Ramos (cell line): ENCODE data around the gene TMEM86B.
"Not testable (repeated sequence)": the region's sequence is repeated elsewhere in the genome, so short reads cannot be mapped to it uniquely, and the experiment has no call there.

Experiments
- in situ Hi-C: fragments of 300-500 bp; cut with MboI; formaldehyde crosslinking; loops from one replicate; pipeline ENCODE4 v1.14.3; 2022; ENCODE audit warnings: low sequenced_read_pairs; ENCODE audit not compliant: unreplicated experiment

Gene TMEM86B

GRCh38 chr19:55224679-55225414 lies 3.7 kb downstream of the TMEM86B start:
- in situ Hi-C loops = loop anchor here (5.0 kb wide), 1 partner anchor 72 kb away; no protein-coding TSS in a partner anchor

- in situ Hi-C loops = loop anchor here (5.0 kb wide), 1 partner anchor 73 kb away; no protein-coding TSS in a partner anchor
Observed at GRCh38 chr19:55224038-55224665, 4.4 kb downstream of the TMEM86B start.

DNA sequence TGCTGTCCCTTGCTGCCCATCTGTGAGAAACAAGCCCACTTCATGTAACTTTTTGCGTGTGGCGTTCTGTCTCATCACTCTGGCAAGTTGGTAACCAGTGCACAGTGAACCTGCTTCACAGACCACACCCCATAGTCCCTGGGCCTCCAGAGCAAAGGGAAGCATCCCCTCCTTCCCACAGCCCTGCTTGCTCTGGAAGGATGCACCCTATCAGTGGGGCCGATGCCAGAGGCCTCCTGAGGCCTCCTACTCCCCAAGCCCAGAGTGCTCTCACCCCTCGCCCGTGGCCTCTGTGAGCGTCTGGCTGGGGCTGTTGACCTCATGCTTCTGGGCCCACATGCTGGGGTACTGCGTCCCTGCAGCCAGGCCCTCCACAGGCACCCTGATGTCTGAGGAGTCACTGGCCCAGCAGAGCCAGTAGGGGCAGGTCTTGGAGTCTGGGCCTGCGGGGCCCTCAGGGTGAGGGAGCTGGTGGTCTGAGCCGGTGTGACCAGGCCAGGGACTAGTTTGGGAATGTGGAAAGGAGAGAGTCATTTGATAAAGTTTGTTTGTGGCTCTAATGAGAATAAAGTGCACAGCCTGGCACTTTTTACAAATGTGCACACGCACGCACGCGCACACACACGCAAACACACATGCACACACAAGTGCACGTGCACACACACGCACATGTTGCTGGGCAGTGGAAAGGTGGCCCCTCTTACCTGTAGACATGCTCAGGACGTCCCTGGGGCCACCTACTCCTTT lies 5.1 kb downstream of the TMEM86B start:
- in situ Hi-C loops = loop anchor here (5.0 kb wide), 1 partner anchor 74 kb away; no protein-coding TSS in a partner anchor

DNA sequence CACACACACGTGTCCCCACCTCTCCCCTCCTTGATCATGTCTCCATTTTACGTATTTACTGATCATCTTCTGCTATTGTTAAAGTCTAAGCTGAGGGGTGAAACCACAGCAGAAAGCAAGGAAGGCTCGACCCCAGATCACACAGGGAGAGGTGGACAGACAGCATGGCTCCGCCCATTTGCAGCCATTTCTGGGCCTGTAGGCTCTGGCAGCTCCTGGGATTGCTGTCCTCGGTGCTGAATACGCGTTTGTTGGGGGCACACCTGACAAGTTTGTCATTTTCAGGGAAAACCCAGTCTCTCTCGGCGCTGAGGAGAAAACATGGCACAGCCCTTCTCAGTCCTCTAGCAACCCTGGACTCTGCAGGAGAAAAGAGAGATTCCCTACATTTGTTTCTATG lies 8.0 kb downstream of the TMEM86B start:
- in situ Hi-C loops = loop anchor here (5.0 kb wide), 1 partner anchor 77 kb away; no protein-coding TSS in a partner anchor

GRCh38 chr19:55216461-55217198 lies 11.9 kb downstream of the TMEM86B start:
- in situ Hi-C loops = no loop called here

DNA sequence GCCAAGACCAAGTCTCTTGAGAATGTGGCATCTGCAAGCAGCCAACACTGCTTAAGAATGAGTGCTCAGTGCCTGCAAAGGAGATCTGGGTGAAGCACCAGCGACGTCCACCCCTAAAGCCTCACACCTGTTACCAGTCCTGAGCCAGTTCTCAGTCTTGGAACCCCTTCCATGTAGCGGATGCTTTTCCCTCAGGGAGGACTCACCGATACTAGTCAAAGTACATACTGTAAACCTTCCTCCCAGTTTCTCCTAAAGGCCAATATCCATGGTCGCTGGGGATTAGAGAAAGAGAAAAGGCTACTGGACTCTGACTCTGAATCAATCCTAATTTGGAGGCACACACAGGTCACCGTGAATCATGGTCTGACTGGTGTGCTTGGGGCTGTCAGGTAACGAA lies 15.0 kb downstream of the TMEM86B start:
- in situ Hi-C loops = loop anchor here (5.0 kb wide), 1 partner anchor 204 kb away; no protein-coding TSS in a partner anchor

DNA sequence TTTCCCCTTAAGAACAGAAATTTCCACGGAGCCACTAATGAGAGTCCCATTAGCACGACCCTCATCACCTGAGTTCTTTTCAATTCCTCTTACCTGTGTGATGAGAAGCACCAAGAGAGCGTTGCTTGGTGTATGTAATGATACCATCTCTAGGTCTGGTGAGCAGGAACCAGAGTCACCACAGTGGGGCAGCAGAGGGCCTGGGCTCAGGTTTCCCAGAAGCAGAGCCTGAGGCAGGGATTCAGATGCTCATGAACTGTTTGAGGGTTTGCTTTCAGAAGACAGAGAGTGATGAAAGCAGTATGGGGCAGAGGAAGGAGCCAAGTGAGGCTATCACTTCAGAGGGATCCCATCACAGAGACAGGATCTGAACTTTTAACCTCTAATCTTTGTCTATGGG lies 16.1 kb downstream of the TMEM86B start:
- in situ Hi-C loops = loop anchor here (5.0 kb wide), 1 partner anchor 205 kb away; no protein-coding TSS in a partner anchor

DNA sequence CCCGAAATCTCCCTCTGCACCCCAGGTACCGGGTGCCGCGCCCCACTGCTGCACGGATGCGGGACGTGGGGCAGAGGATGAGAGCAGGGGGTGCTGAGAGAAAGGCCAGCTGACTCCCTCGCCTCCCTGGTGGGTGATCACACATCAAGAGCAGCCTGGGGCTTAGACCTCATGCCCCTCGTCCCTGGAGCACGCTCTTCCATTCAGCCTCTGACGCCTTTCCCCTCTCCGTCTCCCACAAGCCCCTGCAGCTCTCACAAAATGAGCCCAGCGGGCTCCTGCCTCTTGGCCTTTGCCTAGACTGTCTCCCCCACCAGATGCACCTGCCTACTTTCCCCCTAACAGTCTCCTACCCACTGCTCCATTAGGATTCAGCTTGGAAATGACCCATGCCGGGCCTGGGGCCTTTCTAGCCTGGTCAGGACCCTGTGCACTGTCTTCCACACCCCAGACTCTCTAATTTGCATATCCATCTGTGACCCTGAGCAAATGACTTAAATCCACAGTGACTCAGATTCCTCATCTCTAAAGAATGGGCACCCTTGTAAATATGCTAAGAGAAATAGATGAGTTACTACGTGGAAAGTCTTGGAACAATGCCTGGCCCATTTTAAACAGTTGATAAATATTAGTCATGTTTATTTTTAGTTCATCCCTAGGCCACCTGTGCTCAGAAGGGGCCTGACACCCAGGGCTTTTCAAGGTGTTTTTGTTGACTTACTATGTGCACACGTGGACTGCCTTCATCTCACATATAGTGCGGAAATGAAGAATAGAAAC lies 18.7 kb downstream of the TMEM86B start:
- in situ Hi-C loops = loop anchor here (5.0 kb wide), 1 partner anchor 207 kb away; no protein-coding TSS in a partner anchor

- in situ Hi-C loops = no loop called here
Observed at GRCh38 chr19:55208880-55209692, 19.5 kb downstream of the TMEM86B start, which contains the start of gene PTPRH. Gene PTPRH (minus strand): TSS chr19:55209501. CDS start chr19:55209433, 68 bp downstream.

DNA sequence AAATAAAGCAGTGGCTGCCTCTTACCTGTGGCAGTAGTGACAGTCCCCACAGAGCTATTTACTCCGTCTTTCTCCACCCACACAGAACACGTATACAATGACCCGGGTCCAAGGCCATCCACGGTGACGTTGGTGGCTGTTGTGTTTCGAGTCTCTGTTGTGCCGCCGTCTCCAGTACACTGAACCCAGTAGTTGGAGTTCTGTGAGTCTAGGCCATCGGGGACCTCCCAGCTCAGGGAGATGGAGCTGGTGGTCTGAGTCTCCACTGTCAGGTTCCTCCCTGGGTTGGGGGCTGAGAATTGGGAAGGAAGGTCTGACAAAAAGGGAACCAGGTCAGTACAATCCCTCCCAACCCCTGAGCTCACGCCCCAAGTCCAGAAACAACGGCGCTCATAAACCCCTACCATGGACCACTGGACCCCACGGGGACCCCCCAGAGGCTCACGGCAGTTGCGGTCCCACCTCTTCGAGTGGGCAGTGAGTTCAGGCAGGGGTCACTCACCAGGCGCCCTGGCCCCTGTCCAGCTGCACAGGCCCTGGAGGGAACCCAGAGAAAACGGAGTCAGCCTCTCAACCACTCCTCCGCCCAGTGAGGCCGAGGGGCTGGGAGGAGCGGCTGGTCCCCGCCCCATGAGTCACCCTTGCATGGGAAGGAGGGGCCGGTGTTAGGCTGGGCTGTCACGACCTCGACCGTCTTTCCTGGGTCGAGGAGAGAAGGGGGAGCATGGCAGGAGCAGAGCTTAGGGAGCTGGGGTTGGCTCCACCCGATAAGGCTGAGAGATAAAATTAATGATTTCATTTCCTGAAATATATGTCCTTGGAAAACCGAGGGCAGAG lies 21.7 kb downstream of the TMEM86B start:
- in situ Hi-C loops = no loop called here

- in situ Hi-C loops = not testable (repeated sequence)
Observed at GRCh38 chr19:55202199-55202598, 26.4 kb downstream of the TMEM86B start.

- in situ Hi-C loops = no loop called here
Observed at GRCh38 chr19:55199620-55200204, 28.9 kb downstream of the TMEM86B start.

GRCh38 chr19:55198651-55199050 lies 29.9 kb downstream of the TMEM86B start:
- in situ Hi-C loops = no loop called here

DNA sequence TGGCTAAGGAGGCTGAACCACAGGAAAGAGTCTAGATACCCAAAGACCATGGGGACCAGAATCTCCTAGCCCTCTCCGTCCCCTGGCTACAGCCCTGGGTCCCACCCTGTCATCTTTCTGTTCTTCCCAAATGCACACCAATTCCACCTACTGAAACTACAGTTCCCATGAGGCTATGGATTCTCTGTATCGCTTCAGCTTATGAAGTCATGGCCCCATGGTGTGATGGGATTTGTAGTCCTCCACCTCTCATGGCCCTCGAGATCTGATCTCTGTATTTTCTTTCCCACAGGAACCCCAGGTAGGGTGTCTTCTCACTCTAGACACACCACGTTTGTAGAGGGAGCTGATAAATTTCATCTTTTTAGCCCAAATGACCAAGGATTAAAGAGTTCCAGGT lies 31.0 kb downstream of the TMEM86B start:
- in situ Hi-C loops = no loop called here

- in situ Hi-C loops = no loop called here
Observed at GRCh38 chr19:55196803-55197202, 31.8 kb downstream of the TMEM86B start.

DNA sequence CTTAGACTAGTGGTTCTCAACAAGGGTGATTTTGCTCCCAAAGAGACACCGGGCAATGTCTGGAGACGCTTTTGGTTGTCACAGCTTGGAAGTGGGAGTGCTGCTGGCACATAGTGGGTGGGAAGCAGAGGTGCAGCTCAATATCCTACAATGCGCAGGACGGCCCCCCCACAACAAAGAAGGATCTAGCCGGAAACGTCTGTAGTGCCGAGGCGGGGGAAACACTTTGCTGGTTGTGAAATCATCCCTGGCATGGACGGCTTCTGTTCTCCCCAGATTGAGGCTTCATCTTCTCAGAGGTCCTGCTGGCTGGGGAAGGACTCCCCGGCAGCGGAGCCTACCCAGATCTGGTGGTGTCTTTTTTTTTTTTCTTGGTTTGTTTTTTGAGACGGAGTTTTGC lies 35.1 kb downstream of the TMEM86B start:
- in situ Hi-C loops = no loop called here

DNA sequence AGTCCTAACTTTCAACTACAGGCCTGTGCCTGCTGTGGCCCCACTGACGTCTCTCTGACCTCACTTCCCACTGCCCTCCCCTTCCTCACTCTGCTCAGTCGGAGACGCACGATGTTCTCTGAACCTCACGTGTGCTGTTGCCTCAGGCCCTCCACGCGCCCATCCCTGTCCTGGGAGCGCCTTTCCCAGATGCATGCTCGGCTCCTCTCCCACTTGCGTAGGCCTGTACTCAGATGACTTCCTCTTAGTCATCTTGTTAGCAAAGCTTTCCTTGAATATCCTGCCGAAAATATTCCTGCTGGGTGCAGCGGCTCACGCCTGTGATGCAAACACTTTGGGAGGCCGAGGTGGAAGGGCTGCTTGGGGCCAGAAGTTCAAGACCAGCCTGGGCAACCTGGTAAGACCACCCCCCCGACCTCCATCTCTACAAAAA lies 39.1 kb downstream of the TMEM86B start:
- in situ Hi-C loops = no loop called here
